NB4 (cell line): Measurements from ENCODE around the gene TYW1B.
"Not testable (repeated sequence)": the region's sequence is repeated elsewhere in the genome, so short reads cannot be mapped to it uniquely, and the experiment has no call there.

Experiments used
- MYC ChIP-seq: IDR thresholded peaks from 2 replicates; pipeline ENCODE4 v1.6.1; 2011; ENCODE audit warnings: low read depth, low read length
- POLR2A ChIP-seq: IDR thresholded peaks from 2 replicates; pipeline ENCODE4 v1.6.1; 2011; ENCODE audit warnings: mild to moderate bottlenecking; ENCODE audit not compliant: insufficient read length; ENCODE audit errors: extremely low read depth
- TF ChIP-seq, protein P1 (sequence below): IDR thresholded peaks from one replicate; pipeline ENCODE4 v1.5.1; 2012; ENCODE audit warnings: low read depth, low read length
- TF ChIP-seq, protein P2 (sequence below): IDR thresholded peaks from 2 replicates; pipeline ENCODE4 v1.6.1; 2011; ENCODE audit warnings: low read depth, low read length

DNA sequence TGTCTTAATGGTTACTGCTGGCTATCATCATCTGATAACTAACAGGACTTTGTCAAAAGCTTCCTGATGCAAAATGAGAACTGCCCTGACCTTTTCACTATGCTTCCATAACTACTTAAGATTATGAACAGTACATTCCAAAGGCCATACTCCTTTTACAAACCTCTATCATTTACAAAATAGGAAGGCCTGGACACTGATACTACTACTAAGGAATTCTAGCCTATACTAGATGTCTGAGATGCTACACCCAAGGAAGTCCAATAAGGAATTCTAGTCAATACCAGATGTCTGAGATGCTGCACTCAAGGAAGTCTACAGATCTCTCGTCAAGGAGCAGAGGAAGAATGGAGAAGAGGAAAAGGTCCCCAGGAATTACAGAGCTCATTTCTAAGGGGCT lies 130.9 kb downstream of the TYW1B start:
- TF ChIP-seq, protein P1, sequence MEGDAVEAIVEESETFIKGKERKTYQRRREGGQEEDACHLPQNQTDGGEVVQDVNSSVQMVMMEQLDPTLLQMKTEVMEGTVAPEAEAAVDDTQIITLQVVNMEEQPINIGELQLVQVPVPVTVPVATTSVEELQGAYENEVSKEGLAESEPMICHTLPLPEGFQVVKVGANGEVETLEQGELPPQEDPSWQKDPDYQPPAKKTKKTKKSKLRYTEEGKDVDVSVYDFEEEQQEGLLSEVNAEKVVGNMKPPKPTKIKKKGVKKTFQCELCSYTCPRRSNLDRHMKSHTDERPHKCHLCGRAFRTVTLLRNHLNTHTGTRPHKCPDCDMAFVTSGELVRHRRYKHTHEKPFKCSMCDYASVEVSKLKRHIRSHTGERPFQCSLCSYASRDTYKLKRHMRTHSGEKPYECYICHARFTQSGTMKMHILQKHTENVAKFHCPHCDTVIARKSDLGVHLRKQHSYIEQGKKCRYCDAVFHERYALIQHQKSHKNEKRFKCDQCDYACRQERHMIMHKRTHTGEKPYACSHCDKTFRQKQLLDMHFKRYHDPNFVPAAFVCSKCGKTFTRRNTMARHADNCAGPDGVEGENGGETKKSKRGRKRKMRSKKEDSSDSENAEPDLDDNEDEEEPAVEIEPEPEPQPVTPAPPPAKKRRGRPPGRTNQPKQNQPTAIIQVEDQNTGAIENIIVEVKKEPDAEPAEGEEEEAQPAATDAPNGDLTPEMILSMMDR = not testable (repeated sequence)
- TF ChIP-seq, protein P2, sequence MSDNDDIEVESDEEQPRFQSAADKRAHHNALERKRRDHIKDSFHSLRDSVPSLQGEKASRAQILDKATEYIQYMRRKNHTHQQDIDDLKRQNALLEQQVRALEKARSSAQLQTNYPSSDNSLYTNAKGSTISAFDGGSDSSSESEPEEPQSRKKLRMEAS = not testable (repeated sequence)
- not testable (repeated sequence) for TF ChIP-seq POLR2A, MYC
